H1 (cell line): ENCODE data around the gene ZBTB22. TPM values are rescaled to one million over a fixed set of nuclear protein-coding genes. Genes with fewer than 3 reads are reported as not detected.
"Not testable (repeated sequence)": the region's sequence is repeated elsewhere in the genome, so short reads cannot be mapped to it uniquely, and the experiment has no call there.

Experiments used
- CTCF ChIA-PET: fragments of 300-600 bp; sonication (Branson Sonifier 250); formaldehyde crosslinking; loops from one replicate; lab custom pipeline; 2021; ENCODE audit not compliant: partially characterized antibody; lab: Charles Lee
- POLR2A ChIA-PET: fragments of 300-600 bp; sonication (Branson Sonifier 250); formaldehyde crosslinking; loops from one replicate; lab custom pipeline; 2021; ENCODE audit warnings: inconsistent platforms; ENCODE audit not compliant: partially characterized antibody; lab: Charles Lee
- DNase-seq, 2 experiments: peaks; one replicate each; pipeline versions ENCODE4 v3.0.0 to v3.0.0-alpha.2; 2010 to 2022; ENCODE audit warnings: low spot score in 2 of 2, low read depth in 1 of 2, mixed read lengths in 1 of 2
- FAIRE-seq: peaks from 2 replicates; lab custom pipeline; 2011; peaks lifted over from hg19 to GRCh38; lab: Jason Lieb, UNC
- H2AFZ ChIP-seq: 2 replicates; pipeline ENCODE4 v1.8.1; 2012; ENCODE audit warnings: low read length, inconsistent platforms
- H2AK5ac ChIP-seq: 2 replicates; pipeline ENCODE4 v1.6.1; 2013; ENCODE audit warnings: low read depth, low read length
- H2BK120ac ChIP-seq: replicated peaks from 2 replicates; pipeline ENCODE3; 2013; ENCODE audit warnings: low read depth, low read length, inconsistent platforms
- H2BK12ac ChIP-seq: 2 replicates; pipeline ENCODE4 v1.6.1; 2013; ENCODE audit warnings: low read depth, low read length
- H2BK15ac ChIP-seq: 2 replicates; pipeline ENCODE4 v1.6.1; 2013; ENCODE audit warnings: low read length
- H2BK20ac ChIP-seq: 2 replicates; pipeline ENCODE4 v1.6.1; 2013; ENCODE audit warnings: low read length
- H2BK5ac ChIP-seq: 2 replicates; pipeline ENCODE4 v1.6.1; 2013; ENCODE audit warnings: low read depth, low read length
- H3K14ac ChIP-seq: 2 replicates; pipeline ENCODE4 v1.6.1; 2013; ENCODE audit warnings: inconsistent platforms; ENCODE audit not compliant: insufficient read length
- H3K18ac ChIP-seq: 2 replicates; pipeline ENCODE4 v1.6.1; 2013; ENCODE audit warnings: low read length; ENCODE audit errors: extremely low read depth
- H3K23ac ChIP-seq: 2 replicates; pipeline ENCODE4 v1.6.1; 2013; ENCODE audit warnings: inconsistent platforms; ENCODE audit not compliant: insufficient read length
- H3K23me2 ChIP-seq: 2 replicates; pipeline ENCODE4 v1.6.1; 2013; ENCODE audit warnings: low read depth, low read length
- H3K27ac ChIP-seq: 2 replicates; pipeline ENCODE4 v1.6.1; 2011; ENCODE audit warnings: low read depth, low read length, inconsistent platforms
- H3K27me3 ChIP-seq, 4 experiments: replicated peaks in 1 of 4; 1 replicate in 1 of 4; 2 replicates in 3 of 4; pipeline versions ENCODE4 v1.6.1 to v1.8.1; 2011 to 2013; ENCODE audit warnings: low read length in 3 of 4, mild to moderate bottlenecking in 3 of 4, inconsistent platforms in 2 of 4, mixed read lengths in 2 of 4, moderate library complexity in 1 of 4; ENCODE audit not compliant: control insufficient read depth in 3 of 4, insufficient read depth in 3 of 4; ENCODE audit errors: extremely low read depth in 1 of 4
- H3K36me3 ChIP-seq, 4 experiments: 2 replicates each; pipeline versions ENCODE4 v1.6.1 to v1.8.1; 2011 to 2013; ENCODE audit warnings: mild to moderate bottlenecking in 4 of 4, low read length in 3 of 4, moderate library complexity in 2 of 4, control low read depth in 1 of 4, inconsistent platforms in 1 of 4; ENCODE audit not compliant: insufficient read depth in 4 of 4, control insufficient read depth in 2 of 4
- H3K4ac ChIP-seq: replicated peaks from 2 replicates; pipeline ENCODE3; 2013; ENCODE audit warnings: low read length, low read depth, mixed read lengths, inconsistent platforms; ENCODE audit not compliant: insufficient read length
- H3K4me1 ChIP-seq, 4 experiments: replicated peaks in 1 of 4; 1 replicate in 1 of 4; 2 replicates in 3 of 4; pipeline versions ENCODE4 v1.6.1 to v1.8.1; 2011 to 2013; ENCODE audit warnings: low read length in 3 of 4, inconsistent platforms in 2 of 4, mixed read lengths in 1 of 4; ENCODE audit not compliant: insufficient read depth in 4 of 4, control insufficient read depth in 3 of 4
- H3K4me2 ChIP-seq, 2 experiments: 2 replicates each; pipeline versions ENCODE4 v1.6.1 to v1.8.1; 2011 to 2013; ENCODE audit warnings: low read depth in 2 of 2, low read length in 2 of 2, control low read depth in 1 of 2, inconsistent platforms in 1 of 2, mild to moderate bottlenecking in 1 of 2; ENCODE audit not compliant: insufficient read depth in 1 of 2
- H3K4me3 ChIP-seq, 4 experiments: fragments of 200-600, 300-600 bp in 1 of 4; sonication (generic), shearing (Covaris generic), sonication (Bioruptor Twin) in 1 of 4; 2 replicates each; pipeline versions ENCODE4 v1.5.1 to v1.8.1; 2011 to 2016; ENCODE audit warnings: low read length in 4 of 4, low read depth in 3 of 4, control low read depth in 2 of 4, inconsistent platforms in 2 of 4, mild to moderate bottlenecking in 2 of 4, mixed read lengths in 1 of 4, moderate library complexity in 1 of 4; ENCODE audit not compliant: insufficient read depth in 2 of 4; ENCODE audit errors: extremely low read depth in 1 of 4
- H3K56ac ChIP-seq: replicated peaks from 2 replicates; pipeline ENCODE3; 2013; ENCODE audit warnings: low read depth, mild to moderate bottlenecking, mixed read lengths, low read length, inconsistent platforms; ENCODE audit not compliant: insufficient read length
- H3K79me1 ChIP-seq: 2 replicates; pipeline ENCODE4 v1.6.1; 2013; ENCODE audit warnings: low read depth, low read length, control low read depth
- H3K79me2 ChIP-seq, 2 experiments: 2 replicates each; pipeline versions ENCODE4 v1.6.1 to v1.8.1; 2012 to 2013; ENCODE audit warnings: low read length in 2 of 2, mild to moderate bottlenecking in 2 of 2, inconsistent platforms in 1 of 2; ENCODE audit not compliant: insufficient read depth in 2 of 2, control insufficient read depth in 1 of 2
- H3K9ac ChIP-seq, 4 experiments: replicated peaks in 1 of 4; 1 replicate in 1 of 4; 2 replicates in 3 of 4; pipeline versions ENCODE4 v1.6.1 to v1.8.1; 2011 to 2013; ENCODE audit warnings: low read depth in 3 of 4, low read length in 3 of 4, control low read depth in 2 of 4, mild to moderate bottlenecking in 2 of 4, moderate library complexity in 2 of 4, inconsistent platforms in 1 of 4; ENCODE audit errors: extremely low read depth in 1 of 4
- H3K9me3 ChIP-seq, 2 experiments: 2 replicates each; pipeline versions ENCODE4 v1.6.1 to v1.8.1; 2012 to 2013; ENCODE audit warnings: mild to moderate bottlenecking in 2 of 2, moderate library complexity in 2 of 2, control low read depth in 1 of 2, inconsistent platforms in 1 of 2, low read depth in 1 of 2, low read length in 1 of 2, mixed read lengths in 1 of 2; ENCODE audit not compliant: insufficient read depth in 2 of 2
- H4K20me1 ChIP-seq, 2 experiments: replicated peaks in 1 of 2; 2 replicates each; pipeline versions ENCODE3 to v1.8.1; 2011 to 2013; ENCODE audit warnings: inconsistent platforms in 2 of 2, low read length in 2 of 2, mild to moderate bottlenecking in 1 of 2; ENCODE audit not compliant: insufficient read depth in 2 of 2, control insufficient read depth in 1 of 2
- H4K5ac ChIP-seq: 2 replicates; pipeline ENCODE4 v1.6.1; 2013; ENCODE audit warnings: low read length, low read depth, mixed read lengths, inconsistent platforms; ENCODE audit not compliant: insufficient read length
- H4K8ac ChIP-seq: 2 replicates; pipeline ENCODE4 v1.8.0; 2013; ENCODE audit warnings: mild to moderate bottlenecking, moderate library complexity, low read length, inconsistent platforms; ENCODE audit not compliant: insufficient read depth; ENCODE audit errors: extremely low read depth
- H4K91ac ChIP-seq: replicated peaks from 2 replicates; pipeline ENCODE3; 2013; ENCODE audit warnings: low read length, mixed read lengths, inconsistent platforms; ENCODE audit not compliant: insufficient read length
- NRF1 ChIP-seq: IDR thresholded peaks from 2 replicates; pipeline ENCODE4 v1.6.1; 2011; ENCODE audit warnings: mild to moderate bottlenecking, low read depth, low read length, improper control_type of control experiment
- POLR2A ChIP-seq, 2 experiments: IDR thresholded peaks; 1 replicate in 1 of 2; 2 replicates in 1 of 2; pipeline ENCODE4 v1.6.1; 2011; ENCODE audit warnings: low read depth in 2 of 2, low read length in 2 of 2, mild to moderate bottlenecking in 2 of 2; ENCODE audit errors: control extremely low read depth in 1 of 2
- WGBS, 2 experiments: shearing (Covaris generic) in 1 of 2; methylation state at CpG; one replicate each; pipeline versions ENCODE4 v1.1.6 to v1.1.7; 2013 to 2015; ENCODE audit warnings: low lambda C conversion rate in 2 of 2, mixed read lengths in 2 of 2, inconsistent platforms in 1 of 2, low coverage in 1 of 2, missing lambda C conversion rate in 1 of 2; ENCODE audit not compliant: insufficient replicate concordance in 2 of 2, insufficient coverage in 1 of 2, insufficient read length in 1 of 2; ENCODE audit errors: extremely low coverage in 1 of 2, missing lambda C conversion rate in 1 of 2; 5-methylcytosine and 5-hydroxymethylcytosine counted together
- polyA plus RNA-seq, 7 experiments: library from polyadenylated mRNA; depleted of rRNA in 3 of 7; stranded (reverse) in 5 of 7; unstranded in 2 of 7; fragments of >200 nt in 5 of 7; fragments of 200-250 nt in 2 of 7; gene quantifications; 1 replicate in 5 of 7; 2 replicates in 1 of 7; 4 replicates in 1 of 7; pipeline versions ENCODE4 v1.2.1 to v1.2.3, GENCODE V29; 2011 to 2013; ENCODE audit warnings: missing spikeins in 2 of 7, mixed read lengths in 2 of 7
- total RNA-seq: library from RNA; stranded (reverse); fragmentation: NEBNext Ultra II Directional; extraction: Animal tissue kit (Norgen Biotek cat#: 25700); gene quantifications from 2 replicates; pipeline ENCODE4 v1.2.1, GENCODE V29; 2021

Gene ZBTB22
- total and polyA plus RNA-seq, 2 of the 8 experiments (the other 6 are each of a cell fraction or from before 2014, with no cell fraction given) = 7.4 to 9.9 TPM

GRCh38 chr6:33347816-33348215, 30.3 kb upstream of the ZBTB22 start (continued):
- no peak for TF ChIP-seq NRF1
- no peak for TF ChIP-seq POLR2A (IDR thresholded peaks at IDR 0.05; ENCODE audit: control extremely low read depth in 1 of 2, low read depth in 2 of 2, low read length in 2 of 2)

- not testable (repeated sequence) for H2BK15ac ChIP-seq, H3K4ac ChIP-seq, H3K9ac ChIP-seq, H2BK20ac ChIP-seq, H4K91ac ChIP-seq, H2BK120ac ChIP-seq, H4K20me1 ChIP-seq, H3K4me2 ChIP-seq, H3K56ac ChIP-seq, H3K23me2 ChIP-seq, H3K9me3 ChIP-seq, H3K4me3 ChIP-seq, H3K4me1 ChIP-seq, H2BK12ac ChIP-seq, FAIRE-seq, H3K23ac ChIP-seq, H2AFZ ChIP-seq, H3K18ac ChIP-seq, H3K79me2 ChIP-seq, H3K36me3 ChIP-seq, H4K5ac ChIP-seq, H4K8ac ChIP-seq, DNase-seq, H3K27me3 ChIP-seq, H3K27ac ChIP-seq, H3K79me1 ChIP-seq, H2BK5ac ChIP-seq, H2AK5ac ChIP-seq, H3K14ac ChIP-seq
- ChIA-PET POLR2A (interaction anchor here (1.5 kb wide), 1 partner anchor 18 kb away, joined by 3 read pairs; no protein-coding TSS in a partner anchor), CTCF (interaction anchor here (0.9 to 3.7 kb wide), 2 partner anchors 13 to 67 kb away, joined by 3 to 23 read pairs; no protein-coding TSS in a partner anchor)
- whole genome bisulfite sequencing, 2 experiments = 86 to 100% methylated on average over 1 to 5 of the region's 5 CpGs
Observed at GRCh38 chr6:33346972-33347371, 29.4 kb upstream of the ZBTB22 start.
